Measurements from ENCODE around the gene KLB.

GRCh38 chr4:39476187-39476895 is 69.6 kb downstream of the KLB start:
- TF ChIP-seq POLR2AphosphoS5 (IDR thresholded peaks at IDR 0.05) (no peak), CTCF (IDR thresholded peaks at IDR 0.05) (no peak), EP300 (IDR thresholded peaks at IDR 0.05) (no peak), POLR2A (IDR thresholded peaks at IDR 0.05) (no peak)

All from sigmoid colon (tissue), 4 donors.